Muscle of arm (tissue), 14 donors: ENCODE measurements around the gene PPCS. TPM values are rescaled to one million over a fixed set of nuclear protein-coding genes. Genes with fewer than 3 reads are reported as not detected.

Experiments used
- DNase-seq: peaks from one replicate; pipeline ENCODE4 v3.0.0-alpha.2; 2013
- long read RNA-seq, 11 donors: transcript quantifications; one replicate each; lab custom pipeline, GENCODE V29; 2026
- polyA plus RNA-seq, 12 donors: library from polyadenylated mRNA; unstranded; fragments of 120-200 nt; gene quantifications; one replicate each; pipeline ENCODE4 v1.2.1, GENCODE V29; 2013; ENCODE audit not compliant: insufficient read length in 12 of 12

The PPCS gene
- 10 to 100 TPM in 11 of 12 donors, not detected in 1; 32.5 to 93.4 (median 42.0) TPM for polyA plus RNA-seq
- long read RNA-seq, donor 1, transcript PPCS-207 (2 exons, 1,617 nt), result minor isoform, 7 of 70 reads
- long read RNA-seq, donor 1, transcript PPCS-201 (3 exons, 984 nt), result major isoform, 30 of 70 reads
- long read RNA-seq, donor 1, transcript PPCS-203 (3 exons, 1,431 nt), result major isoform, 30 of 70 reads
- long read RNA-seq, donor 1, partial matches to known transcripts, result 0 of 70 reads
- long read RNA-seq, donor 1, other reads (novel, unspliced or antisense), result 0 of 70 reads
- long read RNA-seq, donor 2, transcript PPCS-203 (3 exons, 1,431 nt), result major isoform, 16 of 31 reads
- long read RNA-seq, donor 2, transcript PPCS-201 (3 exons, 984 nt), result minor isoform, 13 of 31 reads
- long read RNA-seq, donor 2, partial matches to known transcripts, result 0 of 31 reads
- long read RNA-seq, donor 2, other reads (novel, unspliced or antisense), result 0 of 31 reads
- long read RNA-seq, donor 3, transcript PPCS-201 (3 exons, 984 nt), result major isoform, 5 of 9 reads
- long read RNA-seq, donor 3, partial matches to known transcripts, result 0 of 9 reads
- long read RNA-seq, donor 3, other reads (novel, unspliced or antisense), result 0 of 9 reads
- long read RNA-seq, donor 4, partial matches to known transcripts, result 0 of 5 reads
- long read RNA-seq, donor 4, other reads (novel, unspliced or antisense), result 0 of 5 reads
- long read RNA-seq, donor 5, transcript PPCS-201 (3 exons, 984 nt), result minor isoform, 12 of 27 reads
- long read RNA-seq, donor 5, transcript PPCS-203 (3 exons, 1,431 nt), result major isoform, 13 of 27 reads
- long read RNA-seq, donor 5, partial matches to known transcripts, result 0 of 27 reads
- long read RNA-seq, donor 5, other reads (novel, unspliced or antisense), result 0 of 27 reads
- long read RNA-seq, donor 6, transcript PPCS-201 (3 exons, 984 nt), result minor isoform, 8 of 24 reads
- long read RNA-seq, donor 6, transcript PPCS-203 (3 exons, 1,431 nt), result major isoform, 16 of 24 reads
- long read RNA-seq, donor 6, partial matches to known transcripts, result 0 of 24 reads
- long read RNA-seq, donor 6, other reads (novel, unspliced or antisense), result 0 of 24 reads
- long read RNA-seq, donor 7, transcript PPCS-201 (3 exons, 984 nt), result major isoform, 8 of 13 reads
- long read RNA-seq, donor 7, partial matches to known transcripts, result 0 of 13 reads
- long read RNA-seq, donor 7, other reads (novel, unspliced or antisense), result 0 of 13 reads
- long read RNA-seq, donor 8, transcript PPCS-201 (3 exons, 984 nt), result major isoform, 14 of 26 reads
- long read RNA-seq, donor 8, transcript PPCS-203 (3 exons, 1,431 nt), result minor isoform, 8 of 26 reads
- long read RNA-seq, donor 8, partial matches to known transcripts, result 0 of 26 reads
- long read RNA-seq, donor 8, other reads (novel, unspliced or antisense), result 0 of 26 reads
- long read RNA-seq, donor 9, transcript PPCS-203 (3 exons, 1,431 nt), result minor isoform, 9 of 21 reads
- long read RNA-seq, donor 9, transcript PPCS-201 (3 exons, 984 nt), result major isoform, 11 of 21 reads
- long read RNA-seq, donor 9, partial matches to known transcripts, result 0 of 21 reads
- long read RNA-seq, donor 9, other reads (novel, unspliced or antisense), result 0 of 21 reads
- long read RNA-seq, donor 10, transcript PPCS-201 (3 exons, 984 nt), result minor isoform, 8 of 21 reads
- long read RNA-seq, donor 10, transcript PPCS-203 (3 exons, 1,431 nt), result major isoform, 9 of 21 reads
- long read RNA-seq, donor 10, partial matches to known transcripts, result 0 of 21 reads
- long read RNA-seq, donor 10, other reads (novel, unspliced or antisense), result 0 of 21 reads
- long read RNA-seq, donor 11, transcript PPCS-203 (3 exons, 1,431 nt), result major isoform, 10 of 22 reads
- long read RNA-seq, donor 11, transcript PPCS-201 (3 exons, 984 nt), result minor isoform, 9 of 22 reads
- long read RNA-seq, donor 11, partial matches to known transcripts, result 0 of 22 reads
- long read RNA-seq, donor 11, other reads (novel, unspliced or antisense), result 0 of 22 reads

GRCh38 chr1:42456010-42456753, at the start of gene PPCS, which contains the start of gene ZMYND12:
Gene PPCS (plus strand): TSS chr1:42456543. CDS start chr1:42456566, 23 bp downstream.
Gene ZMYND12 (minus strand): TSS chr1:42456022. CDS start chr1:42455997, 25 bp downstream.
- DNase-seq, result peak; percentile 91

GRCh38 chr1:42414551-42415496, 41.5 kb upstream of the PPCS start:
- DNase-seq, result no peak

- no peak for DNase-seq
Observed at GRCh38 chr1:42417166-42417565, 39.2 kb upstream of the PPCS start.

- no peak for DNase-seq
Observed at GRCh38 chr1:42418516-42418915, 37.8 kb upstream of the PPCS start.

- DNase-seq, result peak; percentile 72
Observed at GRCh38 chr1:42419126-42419821, 37.1 kb upstream of the PPCS start.

GRCh38 chr1:42420121-42420520, 36.2 kb upstream of the PPCS start:
- DNase-seq, result no peak

- DNase-seq, result peak; percentile 92
Observed at GRCh38 chr1:42420911-42421585, 35.3 kb upstream of the PPCS start.

GRCh38 chr1:42422737-42423136, 33.6 kb upstream of the PPCS start:
- no peak for DNase-seq

- DNase-seq, result no peak
Observed at GRCh38 chr1:42423681-42424080, 32.7 kb upstream of the PPCS start.

GRCh38 chr1:42424201-42424600, 32.1 kb upstream of the PPCS start:
- no peak for DNase-seq

GRCh38 chr1:42427240-42427639, 29.1 kb upstream of the PPCS start:
- no peak for DNase-seq

GRCh38 chr1:42429603-42430002, 26.7 kb upstream of the PPCS start:
- no peak for DNase-seq

- no peak for DNase-seq
Observed at GRCh38 chr1:42430286-42431135, 25.8 kb upstream of the PPCS start.

- no peak for DNase-seq
Observed at GRCh38 chr1:42431514-42431913, 24.8 kb upstream of the PPCS start.

GRCh38 chr1:42432714-42433113, 23.6 kb upstream of the PPCS start:
- DNase-seq, result no peak

- no peak for DNase-seq
Observed at GRCh38 chr1:42433369-42433768, 23.0 kb upstream of the PPCS start.
